ENCODE measurements around the gene EXT2.
A peak's percentile ranks its signal among the peaks of the same experiment; 100 is the strongest.

Gene EXT2

GRCh38 chr11:44269369-44270351, 174.2 kb downstream of the EXT2 start:
- peak overlapping the region; percentile 38 for H3K4me3 ChIP-seq (ENCODE audit: low read depth, low read length)
- no peak for TF ChIP-seq CTCF (IDR thresholded peaks at IDR 0.05; ENCODE audit: low read depth, low read length)

GRCh38 chr11:44270403-44271273, 175.2 kb downstream of the EXT2 start:
- H3K4me3 ChIP-seq (ENCODE audit: low read depth, low read length), result no peak overlapping the region
- no peak for TF ChIP-seq CTCF (IDR thresholded peaks at IDR 0.05; ENCODE audit: low read depth, low read length)

- TF ChIP-seq CTCF (IDR thresholded peaks at IDR 0.05; ENCODE audit: low read depth, low read length), result no peak
- no peak overlapping the region for H3K4me3 ChIP-seq (ENCODE audit: low read depth, low read length)
Measured at GRCh38 chr11:44271286-44271685, 175.8 kb downstream of the EXT2 start.

GRCh38 chr11:44274404-44274803, 178.9 kb downstream of the EXT2 start:
- H3K4me3 ChIP-seq (ENCODE audit: low read depth, low read length), result no peak overlapping the region
- no peak for TF ChIP-seq CTCF (IDR thresholded peaks at IDR 0.05; ENCODE audit: low read depth, low read length)

- H3K4me3 ChIP-seq (ENCODE audit: low read depth, low read length), result no peak overlapping the region
- TF ChIP-seq CTCF (IDR thresholded peaks at IDR 0.05; ENCODE audit: low read depth, low read length), result no peak
Measured at GRCh38 chr11:44275241-44275640, 179.8 kb downstream of the EXT2 start.

GRCh38 chr11:44275961-44276550, 180.6 kb downstream of the EXT2 start:
- no peak overlapping the region for H3K4me3 ChIP-seq (ENCODE audit: low read depth, low read length)
- TF ChIP-seq CTCF (IDR thresholded peaks at IDR 0.05; ENCODE audit: low read depth, low read length), result no peak
